Kidney (tissue), 14 donors: ENCODE results near the gene TEX29. TPM values are rescaled to one million over a fixed set of nuclear protein-coding genes. Genes with fewer than 3 reads are reported as not detected.

Experiments used
- DNase-seq, 5 donors: peaks; one replicate each; pipeline ENCODE4 v3.0.0-alpha.2; 2013 to 2020
- FAIRE-seq: peaks from 2 replicates; lab custom pipeline; 2012; peaks lifted over from hg19 to GRCh38; lab: Jason Lieb, UNC
- H3K27ac ChIP-seq, 2 donors: one replicate each; pipeline ENCODE4 v1.7.0; 2013; ENCODE audit warnings: low read depth in 2 of 2, low read length in 2 of 2, inconsistent platforms in 1 of 2
- H3K27me3 ChIP-seq: one replicate; pipeline ENCODE4 v1.7.1; 2013; ENCODE audit warnings: low read length, inconsistent platforms; ENCODE audit not compliant: control insufficient read depth, insufficient read depth
- H3K36me3 ChIP-seq, 3 donors: one replicate each; pipeline versions ENCODE4 v1.7.0 to v1.7.1; 2013; ENCODE audit warnings: low read length in 3 of 3, control low read depth in 1 of 3, inconsistent platforms in 1 of 3; ENCODE audit not compliant: insufficient read depth in 3 of 3, control insufficient read depth in 2 of 3
- H3K4me1 ChIP-seq, 3 donors: one replicate each; pipeline versions ENCODE4 v1.7.0 to v1.7.1; 2013; ENCODE audit warnings: low read length in 3 of 3, inconsistent platforms in 1 of 3, low read depth in 1 of 3; ENCODE audit not compliant: control insufficient read depth in 2 of 3, insufficient read depth in 2 of 3
- H3K4me3 ChIP-seq, 3 donors: one replicate each; pipeline versions ENCODE4 v1.7.0 to v1.8.1; 2013; ENCODE audit warnings: low read length in 3 of 3, control low read depth in 1 of 3, inconsistent platforms in 1 of 3
- H3K9ac ChIP-seq, 3 donors: one replicate each; pipeline versions ENCODE4 v1.7.0 to v1.7.1; 2013; ENCODE audit warnings: low read length in 3 of 3, control low read depth in 1 of 3, inconsistent platforms in 1 of 3
- H3K9me3 ChIP-seq, 3 donors: one replicate each; pipeline versions ENCODE4 v1.7.0 to v1.7.1; 2013; ENCODE audit warnings: low read length in 3 of 3, control low read depth in 1 of 3, inconsistent platforms in 1 of 3; ENCODE audit not compliant: control insufficient read depth in 2 of 3, insufficient read depth in 1 of 3
- CTCF ChIP-seq: IDR thresholded peaks from 3 replicates; pipeline ENCODE4 v1.5.1; 2012; ENCODE audit warnings: mild to moderate bottlenecking, moderate library complexity, borderline replicate concordance; ENCODE audit not compliant: insufficient read depth; ENCODE audit errors: extremely low read depth
- intact Hi-C: fragments of 100-400 bp; cut with DNase I; formaldehyde crosslinking; loops from one replicate; pipeline ENCODE4 v1.11.1; 2022
- polyA plus RNA-seq: library from polyadenylated mRNA; stranded (reverse); fragments of 350-450 nt; fragmentation: Illumina TruSeq; extraction: RNeasy Lipid Tissue Mini Kit (QIAGEN cat#74804); gene quantifications from one replicate; pipeline ENCODE4 v1.2.3, GENCODE V29; 2014; ENCODE audit warnings: low read depth, low replicate concordance; ENCODE audit not compliant: insufficient read depth
- total RNA-seq: library from RNA; stranded (reverse); fragmentation: NEBNext Ultra II Directional; extraction: Animal tissue kit (Norgen Biotek cat#: 25700); gene quantifications from one replicate; pipeline ENCODE4 v1.2.1, GENCODE V29; 2021
- donor health status: control.
- donor health status: control.
- donor health status: control.
- donor health status: control.
- donor health status: control.
- donor health status: DM: yes; HTN: yes; CAD: no.
- donor health status: Normal renal cell carcinoma (clear cell type).

The TEX29 gene
- total and polyA plus RNA-seq, 2 donors from 2014 or later, result not detected

GRCh38 chr13:111335298-111335697 lies 14.9 kb downstream of the TEX29 start:
- no peak overlapping the region for H3K27ac ChIP-seq
- FAIRE-seq (no peak), DNase-seq (no peak)
- no peaks in the 10 kb centered on the region for H3K4me1 ChIP-seq
- H3K27me3 ChIP-seq, result no peaks in the 10 kb centered on the region
- no peak overlapping the region for H3K9ac ChIP-seq
- H3K36me3 ChIP-seq, result no peaks in the 10 kb centered on the region
- intact Hi-C loops, result no loop called here
- no peak for TF ChIP-seq CTCF
- H3K4me3 ChIP-seq, result no peak overlapping the region
- H3K9me3 ChIP-seq, result no peaks in the 10 kb centered on the region

GRCh38 chr13:111336666-111337065 lies 16.2 kb downstream of the TEX29 start:
- TF ChIP-seq CTCF, result no peak
- H3K36me3 ChIP-seq, result no peaks in the 10 kb centered on the region
- H3K9ac ChIP-seq, result no peak overlapping the region
- no peak overlapping the region for H3K27ac ChIP-seq
- no peak overlapping the region for H3K4me3 ChIP-seq
- intact Hi-C loops, result no loop called here
- DNase-seq, result no peak
- no peak for FAIRE-seq
- no peaks in the 10 kb centered on the region for H3K27me3 ChIP-seq
- H3K4me1 ChIP-seq, result no peaks in the 10 kb centered on the region
- H3K9me3 ChIP-seq, result no peaks in the 10 kb centered on the region

GRCh38 chr13:111337206-111337605 lies 16.8 kb downstream of the TEX29 start:
- no peaks in the 10 kb centered on the region for H3K27me3 ChIP-seq
- H3K9ac ChIP-seq, result no peak overlapping the region
- no peak overlapping the region for H3K4me3 ChIP-seq
- no peaks in the 10 kb centered on the region for H3K9me3 ChIP-seq
- H3K36me3 ChIP-seq, result no peaks in the 10 kb centered on the region
- H3K4me1 ChIP-seq, result no peaks in the 10 kb centered on the region
- DNase-seq (peak in 1 of 5 donors; percentile 4), FAIRE-seq (no peak)
- no peak for TF ChIP-seq CTCF
- intact Hi-C loops, result no loop called here
- H3K27ac ChIP-seq, result no peak overlapping the region

- H3K4me3 ChIP-seq, result no peak overlapping the region
- no peaks in the 10 kb centered on the region for H3K9me3 ChIP-seq
- no peaks in the 10 kb centered on the region for H3K36me3 ChIP-seq
- no peak for FAIRE-seq
- H3K9ac ChIP-seq, result no peak overlapping the region
- intact Hi-C loops, result no loop called here
- H3K4me1 ChIP-seq, result no peaks in the 10 kb centered on the region
- DNase-seq, result peak in 1 of 5 donors; percentile 5
- no peak for TF ChIP-seq CTCF
- no peak overlapping the region for H3K27ac ChIP-seq
- H3K27me3 ChIP-seq, result no peaks in the 10 kb centered on the region
Measured at GRCh38 chr13:111337741-111338140, 17.3 kb downstream of the TEX29 start.
